PFSK-1 (cell line): ENCODE results near the gene GGN.

ENCODE experiments used
- FOXP2 ChIP-seq: optimal IDR thresholded peaks from 2 replicates; pipeline ENCODE3; 2011; ENCODE audit warnings: borderline replicate concordance, control low read depth, inconsistent platforms; ENCODE audit not compliant: insufficient read depth; ENCODE audit errors: extremely low read length, extremely low read depth
- POLR2AphosphoS5 ChIP-seq: IDR thresholded peaks from 2 replicates; pipeline ENCODE4 v1.6.1; 2012; ENCODE audit warnings: low read depth, mild to moderate bottlenecking, control low read depth, low read length, moderate library complexity
- REST ChIP-seq, 2 experiments: IDR thresholded peaks; 2 replicates each; pipeline versions ENCODE4 v1.6.1 to v1.8.0; 2011 to 2012; ENCODE audit warnings: low read depth in 2 of 2, low read length in 2 of 2, control low read depth in 1 of 2, inconsistent platforms in 1 of 2, mild to moderate bottlenecking in 1 of 2, moderate library complexity in 1 of 2; ENCODE audit not compliant: insufficient read depth in 1 of 2
- SIN3A ChIP-seq: IDR thresholded peaks from 2 replicates; pipeline ENCODE4 v1.6.1; 2012; ENCODE audit warnings: mild to moderate bottlenecking, low read length, moderate library complexity, borderline replicate concordance; ENCODE audit not compliant: insufficient read depth
- TAF1 ChIP-seq: IDR thresholded peaks from 2 replicates; pipeline ENCODE4 v1.6.1; 2012; ENCODE audit warnings: low read length, control low read depth, borderline replicate concordance; ENCODE audit not compliant: insufficient read depth

The GGN gene

GRCh38 chr19:38411041-38411712, 23.3 kb upstream of the GGN start:
- TF ChIP-seq POLR2AphosphoS5 (no peak), SIN3A (no peak), FOXP2 (no peak), TAF1 (no peak), REST (IDR thresholded peaks at IDR 0.05; ENCODE audit: insufficient read depth in 1 of 2, low read depth in 2 of 2, low read length in 2 of 2) (no peak)

- TF ChIP-seq FOXP2 (no peak), SIN3A (no peak), REST (IDR thresholded peaks at IDR 0.05; ENCODE audit: insufficient read depth in 1 of 2, low read depth in 2 of 2, low read length in 2 of 2) (no peak), TAF1 (no peak), POLR2AphosphoS5 (peak; percentile 26; the same call in 1 of the 2 replicates)
Observed at GRCh38 chr19:38409631-38410133, 21.8 kb upstream of the GGN start.

GRCh38 chr19:38405276-38405675, 17.4 kb upstream of the GGN start:
- TF ChIP-seq POLR2AphosphoS5 = no peak
- TF ChIP-seq FOXP2 = no peak
- no peak for TF ChIP-seq SIN3A
- TF ChIP-seq REST (IDR thresholded peaks at IDR 0.05; ENCODE audit: insufficient read depth in 1 of 2, low read depth in 2 of 2, low read length in 2 of 2) = no peak
- TF ChIP-seq TAF1 = no peak

GRCh38 chr19:38404858-38405257, 17.0 kb upstream of the GGN start:
- TF ChIP-seq FOXP2 (no peak), SIN3A (no peak), TAF1 (no peak), REST (IDR thresholded peaks at IDR 0.05; ENCODE audit: insufficient read depth in 1 of 2, low read depth in 2 of 2, low read length in 2 of 2) (no peak), POLR2AphosphoS5 (no peak)

GRCh38 chr19:38402967-38403674, 15.3 kb upstream of the GGN start, which contains the start of gene FAM98C:
Gene FAM98C, plus strand, starts transcription at chr19:38403093. Its CDS starts 61 bp downstream, at chr19:38403154.
- TF ChIP-seq FOXP2 (peak; percentile 75), SIN3A (no peak)
